Esophagus muscularis mucosa (tissue), 4 donors: ENCODE measurements around the gene IPO4. TPM values are rescaled to one million over a fixed set of nuclear protein-coding genes. Genes with fewer than 3 reads are reported as not detected.

Source experiments
- DNase-seq: peaks from one replicate; pipeline ENCODE4 v3.0.0-alpha.2; 2017; ENCODE audit errors: extremely low spot score
- H3K27ac ChIP-seq, 4 donors: fragments of 200-600 bp; sonication (generic); replicated peaks in 1 of 4; 1 replicate in 3 of 4; 2 replicates in 1 of 4; pipeline ENCODE4 v1.5.1; 2016 to 2019; ENCODE audit warnings: mild to moderate bottlenecking in 1 of 4
- H3K27me3 ChIP-seq, 4 donors: fragments of 200-600 bp; sonication (generic); one replicate each; pipeline versions ENCODE4 v1.5.1 to v1.6.0; 2016 to 2019
- H3K36me3 ChIP-seq, 4 donors: fragments of 200-600 bp; sonication (generic); one replicate each; pipeline ENCODE4 v1.5.1; 2016 to 2019
- H3K4me1 ChIP-seq, 4 donors: fragments of 200-600 bp; sonication (generic); one replicate each; pipeline ENCODE4 v1.5.1; 2016 to 2019
- H3K4me3 ChIP-seq, 4 donors: fragments of 200-600 bp; sonication (generic); 1 replicate in 2 of 4; 2 replicates in 2 of 4; pipeline ENCODE4 v1.5.1; 2016 to 2019; ENCODE audit warnings: mild to moderate bottlenecking in 4 of 4, moderate library complexity in 1 of 4
- H3K9me3 ChIP-seq, 4 donors: fragments of 200-600 bp; sonication (generic); 1 replicate in 3 of 4; 2 replicates in 1 of 4; pipeline ENCODE4 v1.5.1; 2016 to 2019
- EP300 ChIP-seq: sonication (generic); formaldehyde crosslinking; IDR thresholded peaks from one replicate; pipeline ENCODE4 v1.6.1; 2017; ENCODE audit warnings: antibody characterized with exemption
- POLR2A ChIP-seq: fragments of 450-650 bp; IDR thresholded peaks from one replicate; pipeline ENCODE4 v1.6.1; 2017; ENCODE audit warnings: antibody characterized with exemption, moderate library complexity, mild to moderate bottlenecking, low read depth
- POLR2AphosphoS5 ChIP-seq, 2 donors: sonication (generic); formaldehyde crosslinking; IDR thresholded peaks; one replicate each; pipeline ENCODE4 v1.6.1; 2017; ENCODE audit warnings: antibody characterized with exemption in 2 of 2
- WGBS: methylation state at CpG from one replicate; pipeline ENCODE4 v1.1.5; 2018; 5-methylcytosine and 5-hydroxymethylcytosine counted together
- intact Hi-C: fragments of 100-400 bp; cut with DNase I; formaldehyde crosslinking; loops from one replicate; pipeline ENCODE4 v1.15.1; 2023
- total RNA-seq, 4 donors: library from RNA; depleted of rRNA; stranded (reverse); fragments of >200 nt; gene quantifications; one replicate each; pipeline versions ENCODE4 v1.1.0 to v1.2.1, GENCODE V29; 2016
- TF ChIP-seq, protein P1 (sequence below), 3 experiments: fragments of 200-600 bp in 2 of 3; fragments of 450-650 bp in 1 of 3; sonication (generic) in 2 of 3; IDR thresholded peaks; one replicate each; pipeline ENCODE4 v1.5.1; 2017 to 2019; ENCODE audit warnings: antibody characterized with exemption in 3 of 3, mild to moderate bottlenecking in 2 of 3, moderate library complexity in 1 of 3

Gene IPO4
- total RNA-seq, 4 donors from 2014 or later: 12.9 to 41.6 (median 25.2) TPM

DNA sequence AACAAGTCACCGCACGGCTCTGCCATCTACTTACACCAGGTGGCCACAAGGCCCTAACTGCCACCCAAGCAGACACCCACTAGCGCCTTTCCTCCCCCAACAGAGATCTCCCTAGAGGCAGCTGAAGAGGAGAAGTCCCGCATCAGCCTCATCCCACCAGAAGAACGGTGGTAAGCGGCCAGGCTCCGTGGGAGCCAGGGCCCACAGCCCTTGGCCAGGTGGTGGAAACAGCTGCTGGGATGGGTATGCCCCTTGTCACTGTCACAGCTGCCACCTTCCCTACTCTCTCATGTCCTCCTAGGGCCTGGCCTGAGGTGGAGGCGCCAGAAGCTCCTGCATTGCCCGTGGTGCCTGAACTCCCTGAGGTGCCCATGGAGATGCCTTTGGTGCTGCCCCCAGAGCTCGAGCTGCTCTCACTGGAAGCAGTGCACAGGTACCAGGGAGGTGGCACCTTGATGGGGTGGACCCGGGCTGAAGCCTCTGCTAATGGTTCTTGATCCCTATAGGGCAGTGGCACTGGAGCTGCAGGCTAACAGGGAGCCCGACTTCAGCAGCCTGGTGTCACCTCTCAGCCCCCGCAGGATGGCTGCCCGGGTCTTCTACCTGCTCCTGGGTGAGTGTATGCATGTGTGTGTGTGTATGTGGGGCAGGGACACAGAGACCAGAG is 9.2 kb downstream of the IPO4 start:
- Histone ChIP-seq H3K36me3 (peaks cover 42 to 89% (median 82%) of the 10 kb centered on the region in 4 donors), H3K27me3 (no peaks in the 10 kb centered on the region), H3K4me1 (peaks cover 11 to 17% (median 16%) of the 10 kb centered on the region in 4 donors), H3K27ac (peak overlapping the region; percentile 72 to 81 (median 76)), H3K4me3 (no peak overlapping the region), H3K9me3 (no peaks in the 10 kb centered on the region)
- no peak for DNase-seq
- intact Hi-C loops: no loop called here
- TF ChIP-seq POLR2A: no peak
- TF ChIP-seq EP300: no peak
- TF ChIP-seq, protein P1, sequence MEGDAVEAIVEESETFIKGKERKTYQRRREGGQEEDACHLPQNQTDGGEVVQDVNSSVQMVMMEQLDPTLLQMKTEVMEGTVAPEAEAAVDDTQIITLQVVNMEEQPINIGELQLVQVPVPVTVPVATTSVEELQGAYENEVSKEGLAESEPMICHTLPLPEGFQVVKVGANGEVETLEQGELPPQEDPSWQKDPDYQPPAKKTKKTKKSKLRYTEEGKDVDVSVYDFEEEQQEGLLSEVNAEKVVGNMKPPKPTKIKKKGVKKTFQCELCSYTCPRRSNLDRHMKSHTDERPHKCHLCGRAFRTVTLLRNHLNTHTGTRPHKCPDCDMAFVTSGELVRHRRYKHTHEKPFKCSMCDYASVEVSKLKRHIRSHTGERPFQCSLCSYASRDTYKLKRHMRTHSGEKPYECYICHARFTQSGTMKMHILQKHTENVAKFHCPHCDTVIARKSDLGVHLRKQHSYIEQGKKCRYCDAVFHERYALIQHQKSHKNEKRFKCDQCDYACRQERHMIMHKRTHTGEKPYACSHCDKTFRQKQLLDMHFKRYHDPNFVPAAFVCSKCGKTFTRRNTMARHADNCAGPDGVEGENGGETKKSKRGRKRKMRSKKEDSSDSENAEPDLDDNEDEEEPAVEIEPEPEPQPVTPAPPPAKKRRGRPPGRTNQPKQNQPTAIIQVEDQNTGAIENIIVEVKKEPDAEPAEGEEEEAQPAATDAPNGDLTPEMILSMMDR (IDR thresholded peaks at IDR 0.05): no peak
- no peak for TF ChIP-seq POLR2AphosphoS5 (IDR thresholded peaks at IDR 0.05)
- 89% methylated on average over 9 of the region's 14 CpGs for WGBS

DNA sequence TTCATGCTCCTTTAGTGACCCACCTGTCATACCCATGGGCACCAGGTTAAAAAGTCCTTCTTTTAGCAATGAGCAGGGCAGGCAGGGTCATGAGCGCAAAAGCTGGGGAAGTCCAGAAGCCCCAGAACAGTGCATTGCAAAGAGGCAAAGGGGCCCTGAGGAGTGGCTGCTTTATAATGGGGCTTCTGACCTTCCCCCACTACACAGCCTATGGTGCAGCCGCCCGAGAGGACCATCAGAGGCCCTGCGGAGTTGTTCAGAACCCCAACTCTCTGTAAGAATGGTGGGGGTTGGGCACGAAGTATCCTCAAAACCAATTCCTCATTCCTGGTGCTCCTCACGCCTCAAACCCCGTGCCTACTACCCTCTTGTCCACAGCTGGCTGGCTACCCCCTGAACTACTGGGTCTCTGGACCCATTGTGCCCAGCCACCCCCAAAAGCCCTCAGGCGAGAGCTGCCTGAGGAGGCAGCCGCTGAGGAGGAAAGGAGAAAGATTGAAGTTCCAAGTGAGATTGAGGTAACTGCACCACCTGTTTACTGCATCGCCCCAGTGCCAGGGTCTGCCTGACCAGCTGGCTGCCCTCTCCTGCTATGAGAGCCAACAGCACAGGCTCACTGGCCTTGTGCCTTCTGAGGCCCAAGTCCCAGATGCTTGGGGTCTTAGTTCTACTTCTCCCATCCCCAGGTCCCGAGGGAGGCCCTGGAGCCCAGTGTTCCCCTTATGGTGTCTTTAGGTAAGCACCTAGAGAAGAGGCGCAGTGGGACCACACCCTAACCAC is 10.0 kb downstream of the IPO4 start:
- Histone ChIP-seq H3K36me3 (peaks cover 34 to 80% (median 75%) of the 10 kb centered on the region in 4 donors), H3K4me3 (no peak overlapping the region), H3K27ac (peak overlapping the region; percentile 72 to 81 (median 76)), H3K4me1 (peaks cover 11 to 17% (median 16%) of the 10 kb centered on the region in 4 donors), H3K9me3 (no peaks in the 10 kb centered on the region), H3K27me3 (no peaks in the 10 kb centered on the region)
- intact Hi-C loops: no loop called here
- no peak for DNase-seq
- 82% methylated on average over 11 of the region's 12 CpGs for WGBS
- TF ChIP-seq EP300 (no peak), POLR2AphosphoS5 (IDR thresholded peaks at IDR 0.05) (no peak), POLR2A (no peak)
- TF ChIP-seq, protein P1 (IDR thresholded peaks at IDR 0.05): no peak

DNA sequence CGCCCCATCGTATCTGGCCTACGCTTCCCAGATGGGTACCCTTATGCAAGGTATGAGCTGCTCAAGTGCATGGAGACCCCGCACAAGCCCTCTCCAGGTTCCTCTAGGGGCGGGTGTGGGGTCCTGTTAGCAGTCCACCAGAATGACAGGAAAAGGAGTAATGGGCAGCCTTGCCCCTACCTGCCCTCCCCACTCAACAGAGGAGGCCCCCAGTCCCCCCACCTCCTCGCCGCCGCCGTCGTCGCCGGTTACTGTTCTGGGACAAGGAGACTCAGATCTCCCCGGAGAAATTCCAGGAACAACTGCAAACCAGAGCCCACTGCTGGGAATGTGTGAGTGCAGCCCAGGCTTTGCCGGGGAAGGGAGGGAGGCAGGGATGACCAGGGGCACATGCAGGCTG is 10.7 kb downstream of the IPO4 start:
- WGBS: 95% methylated on average over 14 of the region's 14 CpGs
- Histone ChIP-seq H3K27me3 (no peaks in the 10 kb centered on the region), H3K27ac (peak overlapping the region in 1 of 4 donors; percentile 81), H3K9me3 (no peaks in the 10 kb centered on the region), H3K4me1 (peaks cover 11 to 18% (median 16%) of the 10 kb centered on the region in 4 donors), H3K36me3 (peaks cover 27 to 76% (median 73%) of the 10 kb centered on the region in 4 donors), H3K4me3 (no peak overlapping the region)
- no peak for DNase-seq
- intact Hi-C loops: no loop called here
- TF ChIP-seq, protein P1 (IDR thresholded peaks at IDR 0.05): no peak
- no peak for TF ChIP-seq POLR2AphosphoS5 (IDR thresholded peaks at IDR 0.05)
- TF ChIP-seq EP300: no peak
- TF ChIP-seq POLR2A: no peak

DNA sequence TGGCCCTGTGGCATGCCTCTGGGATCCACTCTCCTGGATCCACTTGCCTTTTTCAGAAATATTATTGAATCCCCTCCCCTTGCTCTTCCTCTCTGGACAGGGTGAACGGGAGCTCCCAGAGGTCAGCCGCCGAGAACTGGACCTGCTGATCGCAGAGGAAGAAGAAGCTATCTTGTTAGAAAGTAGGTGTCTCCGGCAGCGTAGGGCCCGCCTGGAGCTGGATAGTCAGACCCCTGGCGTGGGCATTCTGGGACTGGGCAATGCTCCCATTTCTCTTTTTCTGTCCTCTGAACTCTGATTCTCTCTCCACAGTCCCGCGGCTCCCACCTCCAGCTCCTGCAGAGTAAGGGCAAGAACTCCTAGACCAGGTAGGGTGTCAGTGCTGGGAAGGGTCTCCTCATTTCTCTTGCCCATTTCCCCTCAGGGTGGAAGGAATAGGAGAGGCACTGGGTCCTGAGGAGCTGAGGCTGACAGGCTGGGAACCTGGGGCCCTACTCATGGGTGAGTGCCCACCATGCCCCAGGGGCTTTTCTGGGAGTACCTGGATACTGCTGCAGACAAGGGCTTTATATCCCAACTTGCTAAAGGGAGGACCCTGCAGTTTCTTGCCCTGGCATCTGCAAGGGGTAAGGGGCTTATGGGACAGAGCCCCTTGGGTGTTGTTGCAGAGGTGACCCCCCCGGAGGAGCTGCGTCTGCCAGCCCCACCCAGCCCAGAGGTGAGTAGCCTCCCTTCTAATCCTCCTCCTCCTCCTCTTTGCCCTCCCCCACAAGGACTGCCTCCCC is 11.4 kb downstream of the IPO4 start:
- 88% methylated on average over 11 of the region's 12 CpGs for WGBS
- intact Hi-C loops: no loop called here
- Histone ChIP-seq H3K27ac (no peak overlapping the region), H3K27me3 (no peaks in the 10 kb centered on the region), H3K4me1 (peaks cover 11 to 24% (median 21%) of the 10 kb centered on the region in 4 donors), H3K9me3 (no peaks in the 10 kb centered on the region), H3K4me3 (no peak overlapping the region), H3K36me3 (peaks cover 22 to 70% (median 68%) of the 10 kb centered on the region in 4 donors)
- DNase-seq: no peak
- TF ChIP-seq EP300: no peak
- TF ChIP-seq, protein P1 (IDR thresholded peaks at IDR 0.05): no peak
- no peak for TF ChIP-seq POLR2AphosphoS5 (IDR thresholded peaks at IDR 0.05)
- TF ChIP-seq POLR2A: no peak
